Activated CD8-positive, alpha-beta memory T cell treated with anti-CD3 and anti-CD28 coated beads for 36 hours (primary cell): ENCODE measurements around the gene MET. TPM values are rescaled to one million over a fixed set of nuclear protein-coding genes. Genes with fewer than 3 reads are reported as not detected.
"Not testable (repeated sequence)": the region's sequence is repeated elsewhere in the genome, so short reads cannot be mapped to it uniquely, and the experiment has no call there.

Source experiments
- CTCF ChIA-PET: fragments of 350-600 bp; sonication (Branson Sonifier 250); formaldehyde crosslinking; loops from one replicate; lab custom pipeline; 2021; ENCODE audit warnings: antibody characterized with exemption; lab: Charles Lee
- POLR2A ChIA-PET: fragments of 350-600 bp; sonication (Branson Sonifier 250); formaldehyde crosslinking; loops from one replicate; lab custom pipeline; 2021; ENCODE audit warnings: antibody characterized with exemption; lab: Charles Lee
- total RNA-seq, 2 experiments: library from RNA; stranded (reverse); gene quantifications; one replicate each; pipeline ENCODE4 v1.2.3, GENCODE V29; 2021

MET gene
- total RNA-seq, 2 experiments from 2014 or later = 2.4 to 2.8 TPM

- ChIA-PET CTCF (no interaction called here), POLR2A (no interaction called here)
Measured at GRCh38 chr7:116715077-116715476, 43.1 kb downstream of the MET start.

GRCh38 chr7:116717137-116717536, 45.1 kb downstream of the MET start:
- ChIA-PET POLR2A (no interaction called here), CTCF (no interaction called here)

GRCh38 chr7:116723959-116724529, 52.0 kb downstream of the MET start:
- POLR2A ChIA-PET = not testable (repeated sequence)

GRCh38 chr7:116724560-116725231, 52.7 kb downstream of the MET start:
- POLR2A ChIA-PET = no interaction called here

More at GRCh38 chr7:116723959-116724529, 52.0 kb downstream of the MET start:
- CTCF ChIA-PET = not testable (repeated sequence)

GRCh38 chr7:116726149-116726548, 54.2 kb downstream of the MET start:
- ChIA-PET POLR2A (no interaction called here), CTCF (no interaction called here)

More at GRCh38 chr7:116724560-116725231, 52.7 kb downstream of the MET start:
- CTCF ChIA-PET = no interaction called here

GRCh38 chr7:116726713-116727431, 54.9 kb downstream of the MET start:
- POLR2A ChIA-PET = no interaction called here
- CTCF ChIA-PET = no interaction called here

GRCh38 chr7:116727432-116728009, 55.5 kb downstream of the MET start:
- ChIA-PET CTCF (no interaction called here), POLR2A (no interaction called here)

GRCh38 chr7:116728413-116728812, 56.4 kb downstream of the MET start:
- POLR2A ChIA-PET = no interaction called here
- CTCF ChIA-PET = no interaction called here

GRCh38 chr7:116730097-116731022, 58.4 kb downstream of the MET start:
- POLR2A ChIA-PET = no interaction called here
- CTCF ChIA-PET = no interaction called here

GRCh38 chr7:116731023-116731395, 59.0 kb downstream of the MET start:
- CTCF ChIA-PET = no interaction called here
- POLR2A ChIA-PET = no interaction called here

- POLR2A ChIA-PET = no interaction called here
- CTCF ChIA-PET = no interaction called here
Measured at GRCh38 chr7:116731445-116732335, 59.7 kb downstream of the MET start.

GRCh38 chr7:116732788-116733694, 61.0 kb downstream of the MET start:
- CTCF ChIA-PET = no interaction called here
- POLR2A ChIA-PET = no interaction called here

- ChIA-PET CTCF (no interaction called here), POLR2A (no interaction called here)
Measured at GRCh38 chr7:116733924-116734580, 62.1 kb downstream of the MET start.

- CTCF ChIA-PET = no interaction called here
- POLR2A ChIA-PET = no interaction called here
Measured at GRCh38 chr7:116734710-116735109, 62.7 kb downstream of the MET start.

GRCh38 chr7:116736927-116737715, 65.1 kb downstream of the MET start:
- CTCF ChIA-PET = no interaction called here
- POLR2A ChIA-PET = no interaction called here

- ChIA-PET CTCF (no interaction called here), POLR2A (no interaction called here)
Measured at GRCh38 chr7:116738378-116738777, 66.4 kb downstream of the MET start.
